ENCODE data around the gene ERFE. TPM values are rescaled to one million over a fixed set of nuclear protein-coding genes. Genes with fewer than 3 reads are reported as not detected.

ERFE gene
- total RNA-seq, 1 experiment from 2014 or later, result 18.1 TPM

DNA sequence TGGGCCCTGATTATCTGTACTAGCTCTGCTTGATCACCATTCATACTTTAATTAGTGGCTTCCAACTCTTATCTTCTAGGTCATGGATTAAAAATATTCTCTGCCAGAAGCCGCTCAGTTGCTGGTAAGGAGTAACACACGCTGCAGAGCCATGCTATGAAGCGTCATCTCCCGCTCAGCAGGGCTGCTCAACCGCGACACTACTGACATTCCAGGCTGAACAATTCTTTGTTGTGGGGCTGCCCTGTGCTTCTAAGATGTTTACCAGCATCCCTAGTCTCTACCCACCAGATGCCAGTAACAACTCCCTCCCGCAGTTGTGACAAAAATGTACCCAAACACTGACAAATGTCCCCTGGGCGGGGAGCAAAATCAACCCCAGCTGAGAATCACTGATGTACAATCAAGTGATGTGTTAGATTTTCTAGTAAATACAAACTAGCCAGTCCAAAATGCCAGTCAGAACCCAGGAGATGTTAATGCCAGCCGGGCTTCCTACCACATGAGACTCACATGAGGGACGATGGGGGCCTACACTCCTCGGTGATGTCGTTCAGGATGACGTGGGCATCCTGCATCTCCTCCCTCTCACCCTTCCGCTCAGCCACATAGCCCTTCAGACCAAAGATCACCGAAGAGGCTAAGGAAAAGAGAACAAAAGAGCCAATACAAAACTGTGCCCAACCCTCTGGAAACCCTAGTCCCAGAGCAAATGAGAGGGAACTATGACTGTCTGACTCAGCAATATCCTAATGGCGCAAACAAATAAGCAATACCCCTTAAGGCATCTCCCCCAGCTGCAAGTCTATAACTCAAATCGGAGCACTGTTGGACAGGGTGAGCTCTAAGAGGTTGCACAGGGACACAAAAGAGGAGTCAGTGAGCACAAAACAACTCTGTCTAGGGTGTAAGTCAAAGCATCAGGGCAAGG lies 29.1 kb downstream of the ERFE start:
- intact Hi-C loops (cut with micrococcal nuclease), result no loop called here
- ChIA-PET CTCF (interaction anchor here (0.6 kb wide), 1 partner anchor 514 kb away, joined by 3 read pairs; no protein-coding TSS in a partner anchor), POLR2A (no interaction called here)
- BruUV-seq (replicated peaks), result no TSS peak
- DNase-seq (ENCODE audit: unreplicated experiment), result no peak
- H3K4me3 Mint-ChIP-seq (ENCODE audit: unreplicated experiment), result no peak overlapping the region
- peaks cover 100% of the 10 kb centered on the region for H3K36me3 Mint-ChIP-seq (ENCODE audit: insufficient read depth, unreplicated experiment)
- H3K27ac Mint-ChIP-seq (ENCODE audit: low read depth, unreplicated experiment), result no peak overlapping the region
- TF ChIP-seq, protein P1, sequence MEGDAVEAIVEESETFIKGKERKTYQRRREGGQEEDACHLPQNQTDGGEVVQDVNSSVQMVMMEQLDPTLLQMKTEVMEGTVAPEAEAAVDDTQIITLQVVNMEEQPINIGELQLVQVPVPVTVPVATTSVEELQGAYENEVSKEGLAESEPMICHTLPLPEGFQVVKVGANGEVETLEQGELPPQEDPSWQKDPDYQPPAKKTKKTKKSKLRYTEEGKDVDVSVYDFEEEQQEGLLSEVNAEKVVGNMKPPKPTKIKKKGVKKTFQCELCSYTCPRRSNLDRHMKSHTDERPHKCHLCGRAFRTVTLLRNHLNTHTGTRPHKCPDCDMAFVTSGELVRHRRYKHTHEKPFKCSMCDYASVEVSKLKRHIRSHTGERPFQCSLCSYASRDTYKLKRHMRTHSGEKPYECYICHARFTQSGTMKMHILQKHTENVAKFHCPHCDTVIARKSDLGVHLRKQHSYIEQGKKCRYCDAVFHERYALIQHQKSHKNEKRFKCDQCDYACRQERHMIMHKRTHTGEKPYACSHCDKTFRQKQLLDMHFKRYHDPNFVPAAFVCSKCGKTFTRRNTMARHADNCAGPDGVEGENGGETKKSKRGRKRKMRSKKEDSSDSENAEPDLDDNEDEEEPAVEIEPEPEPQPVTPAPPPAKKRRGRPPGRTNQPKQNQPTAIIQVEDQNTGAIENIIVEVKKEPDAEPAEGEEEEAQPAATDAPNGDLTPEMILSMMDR (IDR thresholded peaks at IDR 0.05; ENCODE audit: unreplicated experiment), result no peak
- H3K4me1 Mint-ChIP-seq (ENCODE audit: insufficient read depth, unreplicated experiment), result no peaks in the 10 kb centered on the region
- H3K9me3 Mint-ChIP-seq (ENCODE audit: unreplicated experiment), result no peaks in the 10 kb centered on the region
- H3K27me3 Mint-ChIP-seq (ENCODE audit: insufficient read depth, unreplicated experiment), result no peaks in the 10 kb centered on the region

DNA sequence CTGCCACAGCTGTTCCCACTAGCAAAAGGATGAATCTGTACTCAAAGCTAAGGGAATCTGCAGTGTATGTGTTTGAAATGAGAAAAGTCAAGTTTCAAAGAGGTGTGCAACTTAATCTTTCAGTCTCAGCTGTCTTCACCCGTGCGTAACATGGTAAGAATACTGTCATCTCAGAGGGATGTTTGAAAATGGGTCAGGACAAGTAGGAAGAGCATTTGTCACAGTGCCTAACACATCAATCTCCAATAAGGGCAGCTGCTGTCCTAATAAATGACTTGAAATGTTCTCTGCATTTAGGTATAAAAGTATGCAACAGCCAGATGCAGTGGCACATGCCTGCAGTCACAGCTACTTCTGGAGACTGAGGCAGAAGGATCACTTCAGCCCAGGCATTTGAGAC lies 31.7 kb downstream of the ERFE start:
- TF ChIP-seq, protein P1 (IDR thresholded peaks at IDR 0.05; ENCODE audit: unreplicated experiment), result no peak
- CTCF ChIA-PET, result interaction anchor here (0.6 kb wide), 1 partner anchor 880 kb away, joined by 6 read pairs; no protein-coding TSS in a partner anchor
- H3K4me3 Mint-ChIP-seq (ENCODE audit: unreplicated experiment), result no peak overlapping the region
- no peaks in the 10 kb centered on the region for H3K9me3 Mint-ChIP-seq (ENCODE audit: unreplicated experiment)
- BruUV-seq (replicated peaks), result no TSS peak
- H3K27ac Mint-ChIP-seq (ENCODE audit: low read depth, unreplicated experiment), result no peak overlapping the region
- DNase-seq (ENCODE audit: unreplicated experiment), result no peak
- POLR2A ChIA-PET, result interaction anchor here (2.1 kb wide), 1 partner anchor 12 kb away, joined by 9 read pairs; no protein-coding TSS in a partner anchor
- H3K36me3 Mint-ChIP-seq (ENCODE audit: insufficient read depth, unreplicated experiment), result peaks cover 98% of the 10 kb centered on the region
- H3K4me1 Mint-ChIP-seq (ENCODE audit: insufficient read depth, unreplicated experiment), result no peaks in the 10 kb centered on the region
- H3K27me3 Mint-ChIP-seq (ENCODE audit: insufficient read depth, unreplicated experiment), result no peaks in the 10 kb centered on the region
- intact Hi-C loops (cut with micrococcal nuclease), result no loop called here

DNA sequence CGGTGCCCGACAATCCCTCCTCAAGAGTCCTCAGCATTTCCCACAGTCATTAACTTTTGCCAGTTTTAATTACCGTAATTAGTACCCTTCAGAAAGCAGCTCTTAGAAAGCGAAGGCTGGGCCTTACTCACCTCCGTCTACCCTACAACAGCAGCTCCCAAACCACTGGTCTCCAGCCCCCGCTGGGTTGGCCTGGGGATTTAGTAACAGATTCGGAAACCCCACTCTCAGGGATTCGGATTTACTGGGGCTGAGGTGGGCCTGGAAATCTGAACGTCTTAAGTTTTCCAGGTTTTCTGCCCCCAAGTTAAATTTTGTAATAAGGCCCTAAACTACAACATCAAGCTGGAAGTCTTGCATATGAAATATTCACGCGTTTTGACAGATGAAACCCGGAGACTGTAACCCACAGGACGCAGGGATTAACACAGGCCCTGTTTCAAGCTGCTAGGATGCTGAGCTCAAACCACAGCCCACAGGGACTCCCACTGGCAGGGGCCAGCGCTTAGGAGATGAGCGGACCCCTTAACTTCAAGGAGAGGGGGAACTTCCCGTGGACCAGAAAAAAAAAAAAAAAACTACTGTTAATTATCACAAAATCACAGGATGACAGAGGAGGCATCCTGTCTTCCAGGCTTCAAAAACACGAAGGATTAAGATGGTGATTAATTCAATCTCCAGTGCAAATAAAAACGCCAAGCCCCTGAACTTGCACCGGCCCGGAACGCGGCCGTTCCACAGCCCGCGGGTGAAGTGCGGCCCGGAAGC lies 43.7 kb downstream of the ERFE start:
- Mint-ChIP-seq H3K36me3 (ENCODE audit: insufficient read depth, unreplicated experiment) (peaks cover 13% of the 10 kb centered on the region), H3K27me3 (ENCODE audit: insufficient read depth, unreplicated experiment) (no peaks in the 10 kb centered on the region), H3K27ac (ENCODE audit: low read depth, unreplicated experiment) (peak overlapping the region; percentile 89), H3K4me3 (ENCODE audit: unreplicated experiment) (peak overlapping the region; percentile 84), H3K4me1 (ENCODE audit: insufficient read depth, unreplicated experiment) (peaks cover 29% of the 10 kb centered on the region), H3K9me3 (ENCODE audit: unreplicated experiment) (no peaks in the 10 kb centered on the region)
- intact Hi-C loops (cut with micrococcal nuclease), result no loop called here
- TSS peak; percentile 39 for BruUV-seq (replicated peaks)
- DNase-seq (ENCODE audit: unreplicated experiment), result peak; percentile 18
- POLR2A ChIA-PET, result interaction anchor here (0.6 to 4.0 kb wide), 22 partner anchors 12 to 336 kb away, joined by 3 to 22 read pairs (median 6); partner anchors contain the start of genes HES6, PER2 and SCLY
- CTCF ChIA-PET, result interaction anchor here (0.7 to 1.3 kb wide), 3 partner anchors 103 to 344 kb away, joined by 3 to 5 read pairs (median 3); no protein-coding TSS in a partner anchor
- TF ChIP-seq, protein P1 (IDR thresholded peaks at IDR 0.05; ENCODE audit: unreplicated experiment), result no peak
